ENCODE results near the gene ABI2. TPM values are rescaled to one million over a fixed set of nuclear protein-coding genes. Genes with fewer than 3 reads are reported as not detected.
A peak's percentile ranks its signal among the peaks of the same experiment; 100 is the strongest.
"Not testable (repeated sequence)": the region's sequence is repeated elsewhere in the genome, so short reads cannot be mapped to it uniquely, and the experiment has no call there.

ABI2 gene
- total RNA-seq, 1 experiment from 2014 or later, result 24.9 TPM

GRCh38 chr2:203400805-203401585, 72.8 kb downstream of the ABI2 start:
- no peak for DNase-seq (ENCODE audit: low read depth, low spot score)
- in situ Hi-C loops (cut with HindIII; ENCODE audit: low pct_unique_long_range_greater_than_20kb, low sequenced_read_pairs), result no loop called here

- no peak for DNase-seq (ENCODE audit: low read depth, low spot score)
Observed at GRCh38 chr2:203404996-203405395, 76.8 kb downstream of the ABI2 start.

GRCh38 chr2:203407496-203407895, 79.3 kb downstream of the ABI2 start:
- DNase-seq (ENCODE audit: low read depth, low spot score), result no peak
- in situ Hi-C loops (cut with HindIII; ENCODE audit: low pct_unique_long_range_greater_than_20kb, low sequenced_read_pairs), result no loop called here

More at GRCh38 chr2:203404996-203405395, 76.8 kb downstream of the ABI2 start:
- in situ Hi-C loops (cut with HindIII; ENCODE audit: low pct_unique_long_range_greater_than_20kb, low sequenced_read_pairs), result no loop called here

GRCh38 chr2:203412546-203413331, 84.5 kb downstream of the ABI2 start:
- in situ Hi-C loops (cut with HindIII; ENCODE audit: low pct_unique_long_range_greater_than_20kb, low sequenced_read_pairs), result no loop called here
- DNase-seq (ENCODE audit: low read depth, low spot score), result no peak

- in situ Hi-C loops (cut with HindIII; ENCODE audit: low pct_unique_long_range_greater_than_20kb, low sequenced_read_pairs), result no loop called here
- DNase-seq (ENCODE audit: low read depth, low spot score), result no peak
Observed at GRCh38 chr2:203413796-203414195, 85.6 kb downstream of the ABI2 start.

- in situ Hi-C loops (cut with HindIII; ENCODE audit: low pct_unique_long_range_greater_than_20kb, low sequenced_read_pairs), result no loop called here
- DNase-seq (ENCODE audit: low read depth, low spot score), result no peak
Observed at GRCh38 chr2:203418271-203418670, 90.1 kb downstream of the ABI2 start.

- peak; percentile 96 for DNase-seq (ENCODE audit: low read depth, low spot score)
- in situ Hi-C loops (cut with HindIII; ENCODE audit: low pct_unique_long_range_greater_than_20kb, low sequenced_read_pairs), result no loop called here
Observed at GRCh38 chr2:203427061-203427460, 98.9 kb downstream of the ABI2 start.

- DNase-seq (ENCODE audit: low read depth, low spot score); in situ Hi-C loops (cut with HindIII; ENCODE audit: low pct_unique_long_range_greater_than_20kb, low sequenced_read_pairs): not testable (repeated sequence)
Observed at GRCh38 chr2:203429643-203430042, 101.4 kb downstream of the ABI2 start.

- no peak for DNase-seq (ENCODE audit: low read depth, low spot score)
- in situ Hi-C loops (cut with HindIII; ENCODE audit: low pct_unique_long_range_greater_than_20kb, low sequenced_read_pairs), result no loop called here
Observed at GRCh38 chr2:203431391-203432185, 103.4 kb downstream of the ABI2 start.

- no peak for DNase-seq (ENCODE audit: low read depth, low spot score)
- in situ Hi-C loops (cut with HindIII; ENCODE audit: low pct_unique_long_range_greater_than_20kb, low sequenced_read_pairs), result no loop called here
Observed at GRCh38 chr2:203432811-203433210, 104.6 kb downstream of the ABI2 start.

GRCh38 chr2:203436496-203436895, 108.3 kb downstream of the ABI2 start:
- in situ Hi-C loops (cut with HindIII; ENCODE audit: low pct_unique_long_range_greater_than_20kb, low sequenced_read_pairs), result no loop called here
- no peak for DNase-seq (ENCODE audit: low read depth, low spot score)

- in situ Hi-C loops (cut with HindIII; ENCODE audit: low pct_unique_long_range_greater_than_20kb, low sequenced_read_pairs), result no loop called here
- no peak for DNase-seq (ENCODE audit: low read depth, low spot score)
Observed at GRCh38 chr2:203437511-203437910, 109.3 kb downstream of the ABI2 start.

- no peak for DNase-seq (ENCODE audit: low read depth, low spot score)
- in situ Hi-C loops (cut with HindIII; ENCODE audit: low pct_unique_long_range_greater_than_20kb, low sequenced_read_pairs), result no loop called here
Observed at GRCh38 chr2:203438528-203438927, 110.3 kb downstream of the ABI2 start.

GRCh38 chr2:203440671-203441070, 112.5 kb downstream of the ABI2 start:
- in situ Hi-C loops (cut with HindIII; ENCODE audit: low pct_unique_long_range_greater_than_20kb, low sequenced_read_pairs), result no loop called here
- no peak for DNase-seq (ENCODE audit: low read depth, low spot score)

- in situ Hi-C loops (cut with HindIII; ENCODE audit: low pct_unique_long_range_greater_than_20kb, low sequenced_read_pairs), result no loop called here
- no peak for DNase-seq (ENCODE audit: low read depth, low spot score)
Observed at GRCh38 chr2:203441463-203441862, 113.3 kb downstream of the ABI2 start.

GRCh38 chr2:203442463-203442862, 114.3 kb downstream of the ABI2 start:
- DNase-seq (ENCODE audit: low read depth, low spot score), result no peak
- in situ Hi-C loops (cut with HindIII; ENCODE audit: low pct_unique_long_range_greater_than_20kb, low sequenced_read_pairs), result no loop called here

GRCh38 chr2:203444738-203445137, 116.5 kb downstream of the ABI2 start:
- in situ Hi-C loops (cut with HindIII; ENCODE audit: low pct_unique_long_range_greater_than_20kb, low sequenced_read_pairs), result no loop called here
- no peak for DNase-seq (ENCODE audit: low read depth, low spot score)

GRCh38 chr2:203446071-203446481, 117.9 kb downstream of the ABI2 start:
- DNase-seq (ENCODE audit: low read depth, low spot score), result no peak
- in situ Hi-C loops (cut with HindIII; ENCODE audit: low pct_unique_long_range_greater_than_20kb, low sequenced_read_pairs), result no loop called here
